Activated CD4-positive, alpha-beta T cell treated with anti-CD3 and anti-CD28 coated beads, Interleukin-2, amount 50 U/mL, for 1 hour (primary cell): Measurements from ENCODE around the gene RALGPS1.

Source experiments
- DNase-seq: peaks from one replicate; pipeline ENCODE4 v3.0.0-alpha.2; 2020

Gene RALGPS1

GRCh38 chr9:127232833-127233549 is 318.4 kb downstream of the RALGPS1 start:
- no peak for DNase-seq

GRCh38 chr9:127233550-127233949 is 319.0 kb downstream of the RALGPS1 start:
- no peak for DNase-seq

GRCh38 chr9:127233989-127234388 is 319.4 kb downstream of the RALGPS1 start:
- no peak for DNase-seq

- no peak for DNase-seq
Measured at GRCh38 chr9:127237801-127238200, 323.2 kb downstream of the RALGPS1 start.

- DNase-seq = no peak
Measured at GRCh38 chr9:127241354-127241753, 326.8 kb downstream of the RALGPS1 start.

- peak; percentile 95 for DNase-seq
Measured at GRCh38 chr9:127244609-127245601, 330.3 kb downstream of the RALGPS1 start.

- DNase-seq = no peak
Measured at GRCh38 chr9:127245637-127246164, 331.1 kb downstream of the RALGPS1 start.

- DNase-seq = no peak
Measured at GRCh38 chr9:127248241-127248640, 333.7 kb downstream of the RALGPS1 start.

- no peak for DNase-seq
Measured at GRCh38 chr9:127249877-127250276, 335.3 kb downstream of the RALGPS1 start.

GRCh38 chr9:127250896-127251391 is 336.4 kb downstream of the RALGPS1 start:
- DNase-seq = no peak

GRCh38 chr9:127252410-127253318 is 338.1 kb downstream of the RALGPS1 start:
- no peak for DNase-seq

- DNase-seq = no peak
Measured at GRCh38 chr9:127253446-127253845, 338.9 kb downstream of the RALGPS1 start.

- no peak for DNase-seq
Measured at GRCh38 chr9:127255692-127256091, 341.1 kb downstream of the RALGPS1 start.

- no peak for DNase-seq
Measured at GRCh38 chr9:127256324-127256723, 341.7 kb downstream of the RALGPS1 start.

GRCh38 chr9:127258606-127259471 is 344.3 kb downstream of the RALGPS1 start:
- DNase-seq = no peak

- DNase-seq = no peak
Measured at GRCh38 chr9:127262602-127263001, 348.0 kb downstream of the RALGPS1 start.

- DNase-seq = no peak
Measured at GRCh38 chr9:127263237-127263636, 348.7 kb downstream of the RALGPS1 start.

- no peak for DNase-seq
Measured at GRCh38 chr9:127263664-127264063, 349.1 kb downstream of the RALGPS1 start.

- DNase-seq = no peak
Measured at GRCh38 chr9:127264462-127265219, 350.1 kb downstream of the RALGPS1 start, which contains the start of gene GARNL3. TSS of gene GARNL3 (plus strand) at chr9:127264774. CDS start at chr9:127264878, 104 bp downstream.

- no peak for DNase-seq
Measured at GRCh38 chr9:127267793-127268525, 353.4 kb downstream of the RALGPS1 start.
